ENCODE measurements around the gene KCP.

The KCP gene

DNA sequence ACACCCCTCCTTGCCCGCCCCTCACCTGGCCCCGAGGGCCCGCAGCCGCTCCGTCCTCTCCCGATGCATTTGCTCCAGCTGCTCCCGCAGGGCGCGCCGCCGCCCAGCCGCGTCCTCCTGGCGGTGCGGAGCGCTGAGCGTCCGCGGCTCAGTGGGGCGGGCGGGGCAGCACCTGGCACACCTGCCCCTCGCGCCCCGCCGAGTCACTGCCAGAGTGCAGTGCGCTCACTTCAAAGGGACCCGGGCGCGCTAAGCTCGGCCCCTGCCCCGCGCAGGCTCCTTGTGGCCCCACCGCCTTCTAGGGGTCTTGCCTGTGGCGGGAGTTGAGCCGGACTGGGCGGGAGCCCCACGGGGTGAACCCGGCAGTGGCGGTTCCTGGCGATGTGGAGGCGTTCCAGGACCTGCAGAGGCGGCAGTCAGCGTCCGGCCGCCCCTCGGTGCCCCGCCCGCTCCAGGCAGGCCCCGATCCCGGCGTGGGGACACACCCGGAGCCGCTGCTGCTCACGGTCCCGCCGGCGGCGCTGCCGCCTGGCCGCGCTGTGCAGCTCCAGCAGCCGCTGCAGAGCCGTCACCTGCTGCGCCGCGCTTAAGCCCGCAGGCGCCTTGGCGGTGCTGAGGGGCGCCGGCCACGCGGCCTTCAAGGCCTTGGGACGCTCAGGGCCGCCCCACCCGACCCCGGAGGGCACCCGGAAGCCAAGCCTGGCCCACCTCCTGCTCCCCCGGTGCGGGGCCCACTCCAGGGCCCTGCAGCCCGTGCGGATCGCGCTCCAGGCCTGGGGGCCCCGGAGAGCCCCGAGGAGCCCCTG is 41.2 kb downstream of the KCP start:
- peak; percentile 22 to 41 for DNase-seq

DNA sequence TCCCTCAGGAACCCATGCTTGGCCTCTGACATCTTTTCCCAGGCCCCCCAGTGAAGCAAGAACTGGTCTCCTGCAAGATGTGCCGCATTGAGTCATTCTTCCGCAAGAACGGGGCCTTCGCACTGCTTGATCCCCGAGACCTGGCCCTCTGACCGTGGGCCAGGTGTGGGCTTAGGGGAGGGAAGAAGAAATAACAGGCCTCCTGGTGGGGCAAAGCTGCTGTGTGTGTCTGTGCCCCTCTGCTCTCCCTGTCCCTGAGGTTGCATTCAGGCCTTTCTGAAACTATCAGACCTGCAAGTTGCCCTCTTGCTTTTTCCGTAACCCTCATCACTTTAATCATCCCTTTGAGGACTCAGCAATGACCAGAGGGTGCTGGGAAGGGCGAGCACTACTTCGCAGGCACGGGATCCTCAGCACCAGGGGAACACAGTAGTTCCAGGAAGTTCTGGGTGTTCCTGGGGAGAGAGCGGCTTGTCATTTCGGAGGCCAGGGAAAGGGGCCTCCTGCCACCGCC is 41.8 kb downstream of the KCP start:
- DNase-seq, result no peak

DNA sequence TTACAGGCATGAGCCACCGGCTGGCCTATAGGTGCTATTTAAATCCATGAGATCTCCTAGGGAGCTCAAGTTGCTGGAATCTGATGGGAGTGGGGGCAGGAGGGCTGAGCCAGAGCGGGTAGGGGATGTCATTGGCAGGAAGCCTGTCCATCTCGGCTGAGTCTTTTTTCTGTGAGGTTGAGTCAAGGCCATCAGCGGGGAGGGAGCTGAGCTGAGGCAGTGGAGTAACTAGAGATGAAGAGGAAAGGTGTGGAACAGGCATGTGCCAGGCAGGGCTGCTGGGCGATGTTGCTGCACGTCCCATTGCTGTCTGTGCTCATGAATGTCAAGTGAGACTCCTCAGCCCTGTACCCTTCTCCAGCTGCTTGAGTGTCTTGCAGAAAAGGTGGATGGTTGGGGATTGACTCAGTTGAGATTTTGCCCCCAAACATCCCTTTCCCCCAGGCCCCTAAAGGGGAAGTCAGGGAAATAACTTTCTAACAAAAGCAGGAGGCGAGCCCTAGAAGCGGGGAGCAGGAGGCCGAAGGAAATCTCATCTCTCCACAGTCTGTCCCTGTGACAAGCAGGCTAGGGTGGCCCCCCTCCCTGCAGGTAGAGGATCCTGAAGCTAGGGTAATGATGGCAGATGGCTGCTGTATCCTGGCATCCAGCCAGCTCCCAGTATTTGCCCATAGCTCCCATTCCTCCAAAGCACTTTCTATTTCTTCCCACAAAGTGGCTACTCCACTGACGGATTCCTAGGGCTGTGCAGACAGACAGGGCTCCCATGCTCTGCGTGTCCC is 42.5 kb downstream of the KCP start:
- DNase-seq, result no peak

DNA sequence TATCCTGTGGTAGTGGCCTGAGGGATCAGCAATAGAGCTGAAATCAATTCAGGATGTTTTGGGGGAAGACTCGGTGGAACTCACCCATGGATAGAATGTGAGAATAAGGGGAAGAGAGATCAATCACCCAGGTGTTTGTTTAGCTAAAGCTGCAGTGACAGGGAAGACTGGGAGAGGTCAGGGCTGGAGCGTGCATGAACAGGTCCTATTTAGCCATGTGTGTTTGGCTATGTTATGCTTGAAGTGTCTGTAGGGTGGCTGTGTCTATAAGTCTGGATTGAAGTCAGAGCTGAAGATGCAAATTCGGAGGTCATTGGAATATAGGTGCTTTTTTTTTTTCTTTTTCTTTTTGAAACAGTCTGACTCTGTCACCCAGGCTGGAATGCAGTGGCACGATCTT is 43.3 kb downstream of the KCP start:
- no peak for DNase-seq

DNA sequence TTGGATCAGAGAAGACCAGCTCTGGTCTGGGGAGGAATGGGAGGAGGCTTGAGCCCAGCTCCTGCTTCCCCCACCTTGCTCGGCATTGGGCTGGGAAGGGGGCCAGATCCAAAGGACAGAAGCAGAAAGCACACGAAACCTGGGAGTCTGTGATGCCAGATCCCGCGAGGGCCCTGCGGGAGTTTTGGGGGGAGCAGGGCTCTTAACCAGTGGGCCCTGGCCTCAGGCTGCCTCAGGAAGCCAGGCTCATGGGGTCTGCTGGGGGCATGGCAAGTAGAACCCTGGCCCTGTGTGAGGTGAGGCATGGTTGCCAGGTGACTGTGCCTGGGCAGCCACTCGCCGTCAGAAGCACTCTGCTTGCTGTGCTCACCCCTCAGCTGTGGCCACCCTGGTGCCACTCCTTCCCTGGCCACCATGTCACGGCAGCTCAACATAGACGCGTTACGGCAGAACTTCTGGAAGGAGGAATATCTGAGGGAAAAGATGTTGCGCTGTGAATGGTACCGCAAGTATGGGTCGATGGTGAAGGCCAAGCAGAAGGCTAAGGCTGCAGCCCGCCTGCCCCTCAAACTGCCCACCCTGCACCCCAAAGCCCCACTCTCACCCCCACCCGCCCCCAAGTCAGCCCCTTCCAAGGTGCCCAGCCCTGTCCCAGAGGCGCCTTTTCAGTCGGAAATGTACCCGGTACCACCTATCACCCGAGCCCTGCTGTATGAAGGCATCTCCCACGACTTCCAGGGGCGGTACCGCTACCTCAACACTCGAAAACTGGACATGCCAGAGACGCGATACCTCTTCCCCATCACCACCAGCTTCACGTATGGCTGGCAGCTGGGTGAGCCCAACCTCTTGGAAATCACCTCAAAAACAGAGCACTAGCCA is 44.3 kb downstream of the KCP start:
- DNase-seq, result no peak

DNA sequence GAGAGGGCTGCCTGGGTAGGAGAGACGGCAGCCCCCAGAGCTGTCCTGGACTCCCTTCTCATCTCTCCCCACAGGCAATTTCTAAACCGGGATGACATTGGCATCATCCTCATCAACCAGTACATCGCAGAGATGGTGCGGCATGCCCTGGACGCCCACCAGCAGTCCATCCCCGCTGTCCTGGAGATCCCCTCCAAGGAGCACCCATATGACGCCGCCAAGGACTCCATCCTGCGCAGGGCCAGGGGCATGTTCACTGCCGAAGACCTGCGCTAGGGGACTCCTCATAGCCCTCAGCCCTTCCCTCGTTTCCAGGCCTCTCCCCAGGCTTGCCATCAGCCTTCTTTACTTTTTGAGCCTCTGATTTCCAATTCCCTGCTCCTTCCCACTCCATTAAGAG is 45.2 kb downstream of the KCP start:
- no peak for DNase-seq

DNA sequence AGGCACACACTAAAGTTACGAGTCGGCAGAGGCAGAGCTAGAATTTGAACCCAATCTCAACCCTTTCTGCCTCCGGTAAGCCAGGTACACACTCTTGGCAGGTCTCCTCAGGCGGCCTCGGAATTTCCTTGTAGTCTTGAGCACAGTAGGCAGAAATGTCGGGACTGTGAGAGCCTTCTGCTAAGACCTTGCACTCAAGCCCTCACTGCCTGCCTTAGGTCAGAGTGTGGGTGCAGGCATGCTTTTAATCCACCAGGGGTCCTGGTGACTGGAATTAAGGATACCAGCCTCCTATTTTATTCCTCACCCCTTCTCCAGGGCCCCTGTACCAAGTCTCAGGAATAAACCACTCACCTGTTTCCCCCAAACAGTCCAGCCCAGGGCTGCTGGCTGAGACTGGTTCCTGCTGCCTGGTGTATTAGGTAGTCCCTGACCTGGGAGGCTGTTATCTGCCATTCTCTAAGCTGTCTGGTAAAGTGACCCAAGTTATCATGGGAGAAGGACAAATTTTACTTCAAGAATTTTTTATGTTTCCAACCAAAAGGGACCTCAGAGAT is 47.0 kb downstream of the KCP start:
- peak; percentile 34 to 42 for DNase-seq

DNA sequence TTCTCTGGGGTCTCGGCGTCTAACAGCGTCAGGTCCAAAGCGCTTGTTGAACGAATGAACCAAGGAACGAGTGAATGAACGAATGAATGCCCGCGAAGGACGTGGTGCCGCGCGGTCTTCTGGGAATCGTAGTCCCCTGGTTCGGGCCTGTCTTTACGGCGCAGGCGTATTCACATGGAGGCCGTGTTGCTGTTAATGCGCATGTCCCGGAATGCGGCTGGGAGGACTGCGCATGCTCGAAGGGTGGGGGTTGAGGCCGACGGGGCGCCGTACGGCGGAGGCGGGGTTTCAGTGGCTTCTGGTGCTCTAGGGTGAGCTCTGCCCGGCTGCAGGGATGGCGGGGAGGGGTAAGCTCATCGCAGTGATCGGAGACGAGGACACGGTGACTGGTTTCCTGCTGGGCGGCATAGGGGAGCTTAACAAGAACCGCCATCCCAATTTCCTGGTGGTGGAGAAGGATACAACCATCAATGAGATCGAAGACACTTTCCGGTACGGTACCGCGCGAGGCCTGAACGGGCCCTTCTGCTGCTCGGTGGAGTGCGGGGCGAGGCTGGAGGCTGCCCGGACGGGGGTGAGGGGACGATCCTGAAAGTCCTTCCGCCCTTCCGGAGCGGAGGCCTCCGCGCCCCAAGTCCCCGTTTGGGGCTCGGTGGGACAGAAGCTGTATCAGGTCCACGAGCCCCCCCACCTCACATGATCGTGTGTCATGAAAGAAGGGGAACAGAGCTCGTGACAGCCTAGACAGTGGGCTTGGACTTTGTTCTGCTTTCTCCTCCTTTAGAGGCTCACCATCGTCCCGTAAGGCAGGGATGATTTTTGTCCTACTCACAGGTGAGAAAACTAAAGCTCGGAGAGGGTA is 47.7 kb downstream of the KCP start, which contains the start of gene ATP6V1F:
TSS of gene ATP6V1F (plus strand) at position 286 of the 862 bp plus-strand sequence. CDS start at position 335, 49 bp downstream.
- DNase-seq, result peak; percentile 99 to 100

DNA sequence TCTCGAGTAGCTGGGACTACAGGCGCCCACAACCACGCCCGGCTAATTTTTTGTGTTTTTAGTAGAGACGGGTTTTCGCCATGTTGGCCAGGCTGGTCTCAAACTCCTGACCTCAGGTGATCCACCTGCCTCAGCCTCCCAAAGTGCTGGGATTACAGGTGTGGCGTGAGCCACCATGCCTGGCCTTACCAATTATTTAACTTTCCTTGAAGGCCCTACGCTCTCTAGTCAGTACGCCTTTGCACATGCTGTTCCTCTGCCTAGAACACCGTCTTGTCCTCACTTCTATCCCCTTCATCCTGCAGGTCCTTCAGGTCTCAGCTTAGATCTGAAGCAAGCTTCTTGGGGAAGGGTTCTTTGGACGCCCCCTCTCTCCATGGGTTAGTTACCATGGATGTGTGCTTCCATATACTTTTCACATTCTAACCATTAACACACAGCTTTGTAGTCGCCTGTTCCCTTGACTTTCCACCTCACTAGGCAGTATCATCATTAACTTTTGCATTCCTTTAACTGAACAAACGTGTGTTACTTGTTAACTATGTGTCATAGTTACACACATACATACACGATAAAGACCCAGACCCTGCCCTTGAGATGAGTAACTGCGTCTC is 48.4 kb downstream of the KCP start:
- DNase-seq, result no peak

DNA sequence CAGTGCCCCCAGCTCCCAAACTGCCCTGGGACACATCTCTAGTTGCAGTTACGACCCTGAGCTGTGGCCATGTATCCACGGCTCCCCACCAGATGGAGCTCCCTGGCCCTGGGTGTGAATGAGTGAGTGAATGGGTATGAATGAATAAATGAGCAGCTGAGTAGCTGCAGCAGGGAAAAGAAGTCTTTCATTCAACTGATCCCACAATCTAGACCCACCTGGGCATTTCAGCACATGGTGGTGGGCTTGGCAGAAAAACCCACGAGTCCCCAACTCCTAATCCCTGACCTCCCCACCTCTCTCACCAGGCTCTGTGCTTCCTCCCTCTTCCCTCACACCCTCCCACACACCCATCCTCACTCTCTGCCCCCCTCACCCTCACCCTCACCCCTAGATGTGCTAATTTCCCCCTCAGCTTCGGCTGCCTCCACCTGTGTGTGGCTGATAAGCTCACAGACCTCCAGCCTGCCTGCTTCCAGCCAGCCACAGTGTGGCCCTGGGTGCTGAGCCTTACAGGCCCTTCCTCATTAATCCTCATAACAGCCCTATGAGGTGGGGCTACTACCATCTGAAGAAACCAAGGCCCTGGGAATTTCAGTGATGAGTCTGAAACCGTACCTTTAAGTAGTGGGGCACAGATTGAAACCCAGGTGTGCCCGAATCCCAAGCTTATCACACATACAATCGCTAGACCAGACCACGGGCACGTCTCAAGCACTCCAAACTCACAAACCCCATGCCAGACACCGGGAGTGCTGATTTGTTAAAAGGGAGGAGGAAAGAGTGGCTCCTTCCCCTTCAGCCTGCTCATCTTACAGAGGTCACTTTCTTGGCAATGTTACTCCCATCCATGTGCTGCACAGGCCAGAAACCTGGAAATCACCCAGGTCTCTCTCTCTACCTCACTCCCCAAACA is 50.1 kb downstream of the KCP start:
- DNase-seq, result no peak

DNA sequence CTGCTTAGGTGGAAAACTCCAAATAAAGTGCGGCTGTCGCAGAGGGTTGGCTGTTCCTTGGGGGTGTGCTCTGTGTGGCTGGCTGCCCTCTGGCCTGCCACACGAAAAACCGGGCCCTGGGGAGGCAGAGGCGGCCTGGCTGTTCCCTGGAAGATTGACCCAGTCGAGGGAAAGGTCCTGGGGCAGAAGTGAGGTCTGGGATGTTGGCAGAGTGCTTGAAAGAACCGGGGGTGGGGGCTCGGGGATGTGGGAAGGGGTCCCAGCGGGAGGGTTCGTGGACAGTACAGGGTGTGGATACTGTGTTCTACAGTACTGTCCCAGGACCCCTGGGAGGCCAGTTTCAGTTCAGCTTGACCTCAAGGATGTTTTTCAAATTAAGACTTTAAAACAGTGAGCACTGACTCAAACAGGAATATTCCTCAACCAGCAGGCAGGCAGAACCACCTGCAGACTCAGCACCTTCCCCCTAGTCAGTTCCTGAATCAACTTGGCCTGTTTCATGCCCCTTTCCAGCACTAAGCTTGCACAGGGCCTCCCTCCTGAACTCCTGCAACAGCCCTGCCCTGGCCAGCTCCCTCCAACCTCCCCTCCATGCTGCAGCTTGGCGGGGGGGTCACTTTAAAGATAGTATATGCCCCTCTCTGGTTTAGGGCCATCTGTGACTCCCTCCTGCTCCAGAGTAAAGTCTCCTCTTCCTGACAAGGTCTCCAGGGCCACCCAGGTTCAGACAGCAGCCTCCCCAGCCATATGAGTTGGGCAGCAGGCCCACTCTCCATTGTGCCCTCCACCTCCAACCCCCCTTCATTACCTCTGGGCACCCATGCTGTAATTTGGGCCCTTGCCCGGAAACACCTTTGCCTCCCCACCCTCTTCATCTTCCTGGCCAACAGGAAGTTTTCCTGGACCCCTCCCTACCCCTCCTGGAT is 51.0 kb downstream of the KCP start:
- no peak for DNase-seq

DNA sequence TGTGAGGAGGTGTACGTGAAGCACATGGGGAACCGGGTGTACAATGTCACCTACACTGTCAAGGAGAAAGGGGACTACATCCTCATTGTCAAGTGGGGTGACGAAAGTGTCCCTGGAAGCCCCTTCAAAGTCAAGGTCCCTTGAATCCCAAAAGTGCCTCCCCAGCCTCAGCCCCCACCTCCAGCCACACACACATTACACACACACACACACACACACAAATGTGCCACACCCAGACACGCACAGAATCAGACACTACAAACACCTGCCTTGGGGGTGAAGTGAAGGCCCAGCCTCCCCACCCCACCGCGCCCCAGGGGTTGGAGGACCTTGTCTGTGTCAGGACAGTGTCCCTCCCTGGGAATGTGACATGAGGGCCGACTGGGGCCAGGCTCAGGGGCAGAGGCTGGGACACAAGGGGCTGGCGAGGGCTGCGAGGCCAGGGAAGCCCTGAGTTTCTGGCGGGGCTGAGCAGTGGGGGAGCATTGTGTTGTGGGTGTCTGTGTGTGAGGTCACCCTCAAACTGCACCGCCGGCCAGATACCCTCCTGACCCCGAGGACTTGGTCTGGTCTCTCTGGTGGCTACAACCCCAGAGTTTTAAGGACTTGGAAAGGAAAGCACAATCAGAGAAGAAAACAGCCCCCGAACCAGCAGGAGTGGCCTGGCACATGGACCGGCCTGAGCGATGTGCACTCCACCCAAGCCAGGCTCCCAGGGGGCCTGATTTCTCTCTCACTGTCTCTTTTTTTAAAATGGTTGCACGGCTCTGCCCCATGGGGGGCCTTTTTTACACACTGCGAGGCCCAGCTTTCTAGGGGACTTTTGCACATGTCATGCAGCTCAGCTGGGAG is 51.9 kb downstream of the KCP start:
- DNase-seq, result no peak

DNA sequence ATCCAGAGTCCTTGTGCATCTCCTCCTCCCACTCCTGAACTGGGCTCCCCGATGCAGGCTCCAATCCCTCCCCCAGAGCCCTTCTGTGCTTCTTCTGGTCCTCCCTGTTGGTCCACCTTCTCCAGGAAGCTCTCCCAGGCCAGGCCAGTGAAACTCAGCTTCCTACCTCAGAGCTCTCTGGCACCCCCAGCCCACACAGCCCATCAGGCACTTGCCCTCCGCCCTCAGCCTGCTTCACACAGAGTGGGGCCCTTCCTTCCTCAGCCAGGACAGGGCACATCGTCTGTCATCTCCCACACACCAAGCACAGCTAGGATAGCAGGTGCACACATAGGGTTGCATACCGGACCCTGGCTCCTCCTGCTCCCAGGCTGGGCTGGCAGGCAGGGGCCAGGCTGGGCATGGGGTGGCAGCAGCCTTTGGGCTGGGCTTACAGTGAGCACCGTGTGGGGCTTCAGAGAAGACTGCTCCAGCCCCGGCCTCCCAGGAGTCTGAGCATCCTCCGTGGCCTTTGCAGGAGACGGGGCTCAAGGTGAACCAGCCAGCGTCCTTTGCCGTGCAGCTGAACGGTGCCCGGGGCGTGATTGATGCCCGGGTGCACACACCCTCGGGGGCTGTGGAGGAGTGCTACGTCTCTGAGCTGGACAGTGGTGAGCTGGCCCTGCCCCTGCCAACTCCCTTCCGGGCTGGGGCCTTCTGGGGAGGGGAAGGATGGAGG is 54.3 kb downstream of the KCP start:
- DNase-seq, result no peak

DNA sequence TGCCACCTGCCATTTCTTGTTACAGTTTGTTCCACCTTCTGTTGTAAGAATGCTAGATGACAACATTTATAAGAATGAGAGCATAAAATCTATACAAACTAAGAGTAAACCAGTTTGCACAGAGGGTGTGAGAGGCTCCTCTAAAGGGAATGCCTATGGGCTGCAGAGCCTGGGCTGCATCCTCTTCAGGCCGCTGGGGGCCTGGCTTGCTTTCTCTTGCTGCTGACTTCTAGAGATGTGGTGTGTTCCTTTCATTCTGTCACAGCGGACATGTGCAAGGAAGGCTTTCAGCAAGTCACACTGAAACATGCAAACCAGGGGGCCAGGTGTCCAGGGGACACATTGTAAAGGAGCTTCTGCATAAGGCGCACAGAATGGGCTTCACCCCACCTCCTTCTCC is 55.0 kb downstream of the KCP start:
- DNase-seq, result no peak

DNA sequence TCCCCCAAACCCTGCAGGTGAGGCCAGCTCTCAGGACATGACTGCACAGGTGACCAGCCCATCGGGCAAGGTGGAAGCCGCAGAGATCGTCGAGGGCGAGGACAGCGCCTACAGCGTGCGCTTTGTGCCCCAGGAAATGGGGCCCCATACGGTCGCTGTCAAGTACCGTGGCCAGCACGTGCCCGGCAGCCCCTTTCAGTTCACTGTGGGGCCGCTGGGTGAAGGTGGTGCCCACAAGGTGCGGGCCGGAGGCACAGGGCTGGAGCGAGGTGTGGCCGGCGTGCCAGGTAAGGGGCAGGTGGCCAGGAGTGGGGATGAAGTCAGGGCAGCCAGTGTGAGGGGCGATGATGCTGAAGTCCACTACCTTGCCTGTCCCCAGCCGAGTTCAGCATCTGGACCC is 56.1 kb downstream of the KCP start:
- DNase-seq, result no peak

DNA sequence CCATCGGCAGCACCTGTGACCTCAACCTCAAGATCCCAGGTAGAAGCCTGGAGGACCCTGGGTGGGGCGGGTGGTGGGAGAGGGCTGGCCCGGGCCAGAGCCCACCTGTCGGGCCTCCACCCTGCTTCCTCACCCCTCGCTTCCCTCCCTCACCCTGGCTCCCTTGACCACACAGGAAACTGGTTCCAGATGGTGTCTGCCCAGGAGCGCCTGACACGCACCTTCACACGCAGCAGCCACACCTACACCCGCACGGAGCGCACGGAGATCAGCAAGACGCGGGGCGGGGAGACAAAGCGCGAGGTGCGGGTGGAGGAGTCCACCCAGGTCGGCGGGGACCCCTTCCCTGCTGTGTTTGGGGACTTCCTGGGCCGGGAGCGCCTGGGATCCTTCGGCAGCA is 56.7 kb downstream of the KCP start:
- DNase-seq, result no peak

All from stimulated activated CD4-positive, alpha-beta T cell treated with anti-CD3 and anti-CD28 coated beads, Interleukin-2, amount 100 ng/mL, for 48 hours (primary cell).